Measurements from ENCODE around the gene MBD3. TPM values are rescaled to one million over a fixed set of nuclear protein-coding genes. Genes with fewer than 3 reads are reported as not detected.
A peak's percentile ranks its signal among the peaks of the same experiment; 100 is the strongest.

MBD3 gene
- total and polyA plus RNA-seq, 2 of the 4 experiments (the other 2 are of a cell fraction): 42.5 to 66.3 TPM

DNA sequence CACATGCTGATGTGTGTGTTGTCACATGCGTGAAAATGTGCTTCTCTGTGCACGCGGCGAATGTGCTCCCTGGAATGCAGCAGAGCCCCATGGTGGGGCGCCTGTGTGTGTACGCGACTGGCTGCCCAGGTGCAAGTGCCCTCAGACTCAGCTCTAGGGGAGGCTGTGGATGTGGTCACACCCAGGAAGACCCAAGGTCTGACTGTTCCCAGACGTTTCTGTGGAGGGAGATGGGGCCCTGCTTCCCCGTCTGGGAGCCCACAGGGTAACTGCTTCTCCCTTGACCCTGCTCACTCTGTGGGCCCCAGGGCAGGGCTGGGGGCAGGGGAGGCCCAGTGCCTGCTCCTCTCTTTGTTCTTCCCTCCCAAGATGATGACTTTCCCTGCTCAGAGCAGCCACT is 20.5 kb upstream of the MBD3 start:
- Histone ChIP-seq H2AK9ac (replicated peaks; ENCODE audit: low read depth, low read length, poor library complexity) (peak overlapping the region; percentile 55), H3K23ac (ENCODE audit: low read depth, low read length) (no peak overlapping the region), H3K27me3 (ENCODE audit: control insufficient read depth, insufficient read depth, low read length) (no peaks in the 10 kb centered on the region), H3K4me1 (ENCODE audit: control insufficient read depth, insufficient read depth, low read length) (no peaks in the 10 kb centered on the region), H3K14ac (replicated peaks; ENCODE audit: low read depth, low read length) (no peak overlapping the region), H2BK120ac (ENCODE audit: low read depth, low read length) (no peak overlapping the region), H4K91ac (ENCODE audit: insufficient read depth, low read depth, low read length) (no peak overlapping the region), H2AFZ (replicated peaks; ENCODE audit: low read length, poor library complexity) (no peak overlapping the region), H4K5ac (ENCODE audit: low read depth, low read length) (no peak overlapping the region), H3K9me3 (ENCODE audit: control insufficient read depth, insufficient read depth, low read length) (no peaks in the 10 kb centered on the region), H3K36me3 (ENCODE audit: control insufficient read depth, insufficient read depth, low read length) (peaks cover 60% of the 10 kb centered on the region), H3K56ac (ENCODE audit: extremely low read depth, insufficient read depth, low read length) (no peak overlapping the region), H3K9ac (ENCODE audit: low read depth, low read length) (no peak overlapping the region), H2BK20ac (ENCODE audit: low read depth, low read length) (no peak overlapping the region), H4K20me1 (ENCODE audit: insufficient read depth, low read length) (peaks cover 4% of the 10 kb centered on the region), H2BK15ac (ENCODE audit: low read depth, low read length) (no peak overlapping the region), H2BK5ac (ENCODE audit: low read depth, low read length, poor library complexity, severe bottlenecking) (no peak overlapping the region), H3K4me3 (ENCODE audit: insufficient read depth, low read depth, low read length) (no peak overlapping the region), H3K18ac (ENCODE audit: low read depth, low read length) (no peak overlapping the region), H2AK5ac (ENCODE audit: low read depth, low read length) (no peak overlapping the region), H3K27ac (ENCODE audit: insufficient read depth, low read length) (no peak overlapping the region), H3K4me2 (ENCODE audit: low read depth, low read length) (no peak overlapping the region), H3K4ac (ENCODE audit: low read depth, low read length) (no peak overlapping the region), H3K79me1 (ENCODE audit: low read depth in 1 of 2, low read length in 2 of 2) (peaks cover 5 to 12% of the 10 kb centered on the region in 2 experiments; a peak in 2 of 4 replicates), H4K8ac (ENCODE audit: low read depth in 2 of 2, low read length in 2 of 2) (no peak overlapping the region), H3K9me1 (ENCODE audit: insufficient read depth, low read length) (no peaks in the 10 kb centered on the region)
- dilution Hi-C loops (cut with HindIII; ENCODE audit: low sequenced_read_pairs, unreplicated experiment) (no loop called here), in situ Hi-C loops (cut with MboI; ENCODE audit: low sequenced_read_pairs) (no loop called here), intact Hi-C loops (cut with micrococcal nuclease) (no loop called here)
- ATAC-seq (ENCODE audit: low read depth): no peak
- BruUV-seq (replicated peaks): no TSS peak
- WGBS, 2 experiments (ENCODE audit: extremely low coverage in 2 of 2, insufficient read length in 1 of 2): 100% methylated on average over 4 of the region's 9 CpGs; no CpG with 5 or more reads in 1 of the 2 experiments
- CTCF ChIA-PET: no interaction called here
- TF ChIP-seq CHD1 (IDR thresholded peaks at IDR 0.05; ENCODE audit: low read depth, low read length) (no peak), NFE2L2 (IDR thresholded peaks at IDR 0.05; ENCODE audit: low read depth, low read length) (no peak), MAFK (IDR thresholded peaks at IDR 0.05; ENCODE audit: low read depth, low read length) (no peak), FOS (IDR thresholded peaks at IDR 0.05; ENCODE audit: low read depth, low read length) (no peak), MAZ (IDR thresholded peaks at IDR 0.05; ENCODE audit: borderline replicate concordance, low read depth, low read length) (no peak), RAD21 (IDR thresholded peaks at IDR 0.05; ENCODE audit: low read length) (no peak), SMC3 (IDR thresholded peaks at IDR 0.05; ENCODE audit: low read depth, low read length) (no peak), RFX5 (IDR thresholded peaks at IDR 0.05; ENCODE audit: low read depth, low read length) (no peak), CEBPB (IDR thresholded peaks at IDR 0.05; ENCODE audit: low read depth, low read length) (no peak)
- TF ChIP-seq, protein P1, sequence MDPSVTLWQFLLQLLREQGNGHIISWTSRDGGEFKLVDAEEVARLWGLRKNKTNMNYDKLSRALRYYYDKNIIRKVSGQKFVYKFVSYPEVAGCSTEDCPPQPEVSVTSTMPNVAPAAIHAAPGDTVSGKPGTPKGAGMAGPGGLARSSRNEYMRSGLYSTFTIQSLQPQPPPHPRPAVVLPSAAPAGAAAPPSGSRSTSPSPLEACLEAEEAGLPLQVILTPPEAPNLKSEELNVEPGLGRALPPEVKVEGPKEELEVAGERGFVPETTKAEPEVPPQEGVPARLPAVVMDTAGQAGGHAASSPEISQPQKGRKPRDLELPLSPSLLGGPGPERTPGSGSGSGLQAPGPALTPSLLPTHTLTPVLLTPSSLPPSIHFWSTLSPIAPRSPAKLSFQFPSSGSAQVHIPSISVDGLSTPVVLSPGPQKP (IDR thresholded peaks at IDR 0.05; ENCODE audit: borderline replicate concordance, low read depth, low read length): no peak
- TF ChIP-seq, protein P2, sequence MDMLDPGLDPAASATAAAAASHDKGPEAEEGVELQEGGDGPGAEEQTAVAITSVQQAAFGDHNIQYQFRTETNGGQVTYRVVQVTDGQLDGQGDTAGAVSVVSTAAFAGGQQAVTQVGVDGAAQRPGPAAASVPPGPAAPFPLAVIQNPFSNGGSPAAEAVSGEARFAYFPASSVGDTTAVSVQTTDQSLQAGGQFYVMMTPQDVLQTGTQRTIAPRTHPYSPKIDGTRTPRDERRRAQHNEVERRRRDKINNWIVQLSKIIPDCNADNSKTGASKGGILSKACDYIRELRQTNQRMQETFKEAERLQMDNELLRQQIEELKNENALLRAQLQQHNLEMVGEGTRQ (IDR thresholded peaks at IDR 0.05; ENCODE audit: low read depth, low read length): no peak
- POLR2A ChIA-PET (ENCODE audit: unreplicated experiment): no interaction called here
- DNase-seq: no peak
